ENCODE results near the gene FGF11.

The FGF11 gene

DNA sequence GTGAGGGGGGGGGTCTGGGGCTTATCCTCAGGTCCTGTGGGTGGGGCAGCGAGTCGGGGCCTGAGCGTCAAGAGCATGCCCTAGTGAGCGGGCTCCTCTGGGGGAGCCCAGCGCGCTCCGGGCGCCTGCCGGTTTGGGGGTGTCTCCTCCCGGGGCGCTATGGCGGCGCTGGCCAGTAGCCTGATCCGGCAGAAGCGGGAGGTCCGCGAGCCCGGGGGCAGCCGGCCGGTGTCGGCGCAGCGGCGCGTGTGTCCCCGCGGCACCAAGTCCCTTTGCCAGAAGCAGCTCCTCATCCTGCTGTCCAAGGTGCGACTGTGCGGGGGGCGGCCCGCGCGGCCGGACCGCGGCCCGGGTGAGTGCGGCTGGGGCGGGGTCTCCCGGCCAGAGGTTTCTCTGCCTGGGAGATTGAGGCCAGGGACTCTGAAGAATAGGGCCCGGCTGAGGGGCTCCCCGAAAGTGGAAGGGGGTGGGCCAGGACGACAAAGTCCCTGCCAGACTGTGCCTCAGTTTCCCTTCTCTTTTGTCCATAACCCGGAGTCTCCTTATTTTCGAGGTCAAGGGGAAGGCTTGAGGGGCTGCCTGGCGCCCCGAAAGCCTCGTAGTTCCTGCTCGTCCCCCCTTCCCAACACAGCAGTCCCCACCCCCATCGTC is at the start of gene FGF11:
Gene FGF11, plus strand, starts transcription at position 51 of the 651 bp plus-strand sequence. Its CDS starts 109 bp downstream, at position 160.
- DNase-seq (ENCODE audit: low spot score), result no peak

DNA sequence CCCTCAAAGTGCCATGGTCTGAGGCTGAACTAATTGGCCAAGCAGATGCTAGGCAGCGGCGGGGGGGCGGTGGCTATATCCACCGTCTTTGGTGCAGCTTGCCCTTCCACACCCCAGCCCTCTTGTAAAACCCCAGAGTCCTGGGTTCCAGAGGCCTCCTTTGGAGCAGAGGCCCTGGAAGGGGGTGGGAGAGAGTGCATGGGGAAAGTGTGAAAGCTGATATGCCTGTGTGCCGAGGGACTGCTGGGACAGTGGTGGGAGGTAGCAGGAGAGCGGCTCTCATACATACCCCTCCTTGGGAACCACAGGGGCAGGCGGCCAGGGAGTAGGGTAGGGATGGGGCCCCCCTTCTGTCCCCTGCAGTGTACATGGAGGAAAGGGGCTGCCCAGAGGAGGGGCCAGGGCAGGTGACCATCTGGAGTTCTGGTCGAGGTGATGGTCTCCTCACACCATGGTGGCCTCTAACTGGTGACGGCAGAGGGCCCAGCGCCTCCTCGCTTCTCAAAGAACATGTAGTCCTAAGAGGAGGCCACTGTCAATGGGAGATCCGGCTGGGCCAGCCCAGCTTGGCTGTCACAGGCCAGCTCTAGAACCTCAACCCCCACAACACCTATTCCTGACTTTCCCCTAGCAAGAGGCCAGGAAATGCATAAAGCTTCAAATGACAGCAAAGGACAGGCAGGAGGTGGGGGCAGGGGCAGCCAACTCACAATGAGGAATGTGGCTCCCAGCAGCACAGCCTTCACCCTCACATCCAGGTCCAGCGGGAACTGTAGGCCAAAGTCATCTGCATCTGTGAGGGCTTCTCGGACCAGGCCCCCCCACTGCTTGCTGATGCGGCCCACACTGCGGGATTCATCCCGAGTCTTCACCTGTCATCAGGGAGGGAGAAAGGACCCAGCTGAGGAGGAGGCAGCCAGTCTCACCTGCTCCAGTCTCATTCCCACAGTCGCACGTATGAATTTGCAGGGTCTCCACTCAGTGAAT is 49.1 kb upstream of the FGF11 start:
- DNase-seq (ENCODE audit: low spot score), result no peak

DNA sequence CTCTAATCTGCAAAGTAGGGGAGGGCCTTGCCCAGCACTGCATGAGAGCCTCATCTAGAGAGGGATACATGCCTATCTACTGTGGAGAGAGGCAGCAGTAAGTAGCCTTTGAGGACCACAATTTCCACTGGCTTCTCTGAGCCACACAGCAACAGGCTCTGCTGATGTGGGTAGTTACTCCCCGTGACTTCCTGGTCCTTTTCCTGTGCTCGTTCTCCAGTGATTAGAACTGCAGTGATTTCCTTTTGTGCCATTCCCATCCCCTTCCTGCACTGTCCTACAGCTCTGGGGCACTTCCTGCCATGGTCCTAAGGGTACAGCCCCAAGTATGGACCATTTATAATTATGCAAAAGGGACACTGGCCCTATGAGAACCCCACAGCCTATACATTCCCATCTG is 48.0 kb upstream of the FGF11 start:
- DNase-seq (ENCODE audit: low spot score), result no peak

DNA sequence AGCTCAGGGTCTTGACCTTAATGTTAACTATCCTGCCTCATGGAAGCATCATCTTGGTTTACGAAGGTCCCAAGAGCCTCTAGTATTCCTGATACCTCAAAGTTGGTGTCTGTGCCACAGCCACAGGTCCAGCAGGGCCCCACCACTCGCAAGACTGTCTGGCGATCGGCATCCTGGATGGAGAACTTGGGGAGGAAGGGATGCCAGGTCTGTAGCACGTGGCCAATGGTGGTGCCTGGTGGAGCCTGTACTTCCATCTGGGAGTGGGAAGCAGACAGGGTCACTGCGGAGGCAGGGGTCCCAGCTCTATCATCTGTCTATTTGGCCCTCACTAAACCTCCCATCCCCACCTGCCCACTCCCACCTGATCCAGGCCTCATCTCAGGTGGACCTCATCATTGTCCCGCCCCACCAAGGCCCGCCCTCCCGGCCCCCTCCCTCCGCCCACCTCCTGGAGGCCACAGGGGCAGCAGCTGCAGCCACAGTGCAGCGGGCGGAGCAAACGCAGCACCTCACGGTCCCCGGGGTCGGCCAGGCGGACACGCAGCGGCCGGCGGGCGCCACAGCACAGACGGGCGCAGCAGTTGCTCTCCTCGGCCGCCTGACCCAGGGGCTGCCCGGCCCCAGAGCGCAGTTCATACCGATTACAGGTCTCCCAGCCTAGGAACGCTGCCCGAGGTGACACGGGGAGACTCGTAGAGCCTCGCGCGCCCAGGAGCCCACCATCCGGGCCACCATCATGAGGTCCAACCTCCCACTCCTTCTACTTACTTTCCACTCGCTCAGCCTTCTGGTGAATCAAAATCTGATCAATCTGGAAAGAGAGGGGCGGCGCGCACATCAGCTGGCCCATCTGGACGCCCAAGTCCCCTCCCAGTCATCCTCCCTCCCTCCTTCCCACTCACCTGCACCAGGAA is 46.4 kb upstream of the FGF11 start:
- no peak for DNase-seq (ENCODE audit: low spot score)

DNA sequence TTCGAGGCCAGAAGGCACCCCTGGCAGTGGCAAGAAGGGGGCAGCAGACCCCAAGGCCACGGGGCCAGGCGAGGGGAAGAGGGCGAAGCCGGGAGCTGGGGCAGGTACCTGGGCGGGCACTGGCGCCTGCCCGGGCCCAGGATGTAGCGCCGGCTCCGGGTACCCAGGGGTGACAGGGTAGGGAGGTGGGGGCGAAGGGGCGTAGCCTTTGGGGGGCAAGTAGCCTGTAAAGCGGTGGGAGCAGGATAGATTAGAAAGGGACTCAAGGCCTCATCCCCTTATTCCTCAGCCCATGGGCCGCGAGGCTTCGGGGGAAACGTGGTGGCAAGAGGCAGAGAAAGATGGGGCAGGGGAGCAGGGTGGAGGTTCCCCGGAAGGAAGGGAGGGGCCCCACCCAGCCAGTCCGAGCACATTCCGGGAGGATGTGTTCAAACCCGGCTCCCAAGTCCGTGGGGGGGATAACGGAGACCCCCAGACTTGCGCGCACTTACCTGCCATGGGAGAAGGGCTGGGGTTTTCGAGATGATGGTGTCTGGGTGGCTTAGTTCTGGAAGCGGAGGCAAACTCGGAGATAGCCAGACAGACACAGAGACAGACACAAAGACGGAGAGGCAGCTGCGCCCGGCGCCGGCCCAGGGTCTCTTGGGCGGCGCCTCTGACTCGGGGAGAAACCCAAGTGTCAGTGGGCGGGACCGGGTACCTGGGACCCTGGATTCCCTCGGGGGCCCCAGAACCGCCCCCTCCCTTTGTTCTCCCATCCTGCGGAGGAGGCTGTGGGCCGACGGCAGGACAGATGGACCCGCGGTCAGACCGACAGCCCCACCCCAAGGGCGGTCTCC is 45.5 kb upstream of the FGF11 start:
- DNase-seq (ENCODE audit: low spot score), result peak; percentile 17

DNA sequence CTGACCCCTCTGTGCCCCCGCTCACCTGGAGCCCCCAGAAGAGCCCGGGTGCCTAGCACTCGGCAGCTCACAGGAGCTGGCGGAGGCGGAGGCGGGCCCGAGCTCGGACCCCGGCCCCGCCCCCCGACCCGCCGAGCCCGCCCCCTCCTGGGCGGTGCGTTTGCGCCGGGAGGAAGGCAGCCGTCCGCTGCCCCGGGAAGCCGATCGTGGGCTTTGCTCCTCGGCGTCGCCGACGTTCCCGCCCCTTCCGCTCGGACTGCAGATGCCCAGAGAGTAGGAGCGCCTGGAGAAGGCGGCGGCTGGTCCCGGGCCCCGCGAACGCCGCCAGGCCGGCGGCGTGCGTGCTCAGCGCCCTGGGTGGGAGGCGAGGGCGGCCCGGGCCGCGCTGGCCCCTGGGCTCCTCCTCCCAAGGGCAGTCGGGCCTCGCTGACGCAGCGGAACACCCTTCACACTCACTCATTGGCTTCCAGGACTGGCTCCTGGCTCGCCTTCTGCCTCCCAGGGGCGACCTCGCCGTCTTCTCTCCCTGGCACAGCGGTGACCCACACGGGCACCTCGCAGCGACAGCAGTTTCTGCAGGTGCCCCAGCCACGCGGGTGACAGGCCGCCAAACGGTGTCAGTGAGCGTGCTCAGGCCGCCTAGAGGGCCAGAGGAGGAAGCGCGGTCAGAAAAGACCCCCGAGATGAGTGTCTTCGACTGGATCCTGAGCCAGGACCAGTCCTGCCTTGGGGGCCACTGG is 44.7 kb upstream of the FGF11 start, which contains the start of gene PLSCR3:
Gene PLSCR3, minus strand, starts transcription at position 74 of the 740 bp plus-strand sequence. CDS start 415 bp downstream, outside the sequence.
- DNase-seq (ENCODE audit: low spot score), result peak; percentile 88

DNA sequence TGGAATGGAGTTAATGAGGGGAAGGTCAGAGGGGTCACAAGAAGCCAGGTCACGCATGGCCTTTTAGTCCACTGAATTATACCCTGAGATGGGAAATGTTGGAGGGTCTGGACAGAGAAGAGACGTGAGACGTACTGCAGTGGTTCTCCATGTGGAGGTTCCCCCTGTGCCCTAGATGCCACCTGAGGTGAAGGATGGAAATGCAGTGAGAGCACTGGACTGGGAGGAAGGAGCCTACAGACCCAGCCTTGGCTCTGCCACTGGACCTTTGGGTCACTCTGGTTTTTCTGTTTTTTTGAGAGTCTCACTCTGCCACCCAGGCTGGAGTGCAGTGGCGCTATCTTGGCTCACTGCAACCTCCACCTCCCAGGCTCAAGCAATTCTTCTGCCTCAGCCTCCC is 43.2 kb upstream of the FGF11 start:
- no peak for DNase-seq (ENCODE audit: low spot score)

DNA sequence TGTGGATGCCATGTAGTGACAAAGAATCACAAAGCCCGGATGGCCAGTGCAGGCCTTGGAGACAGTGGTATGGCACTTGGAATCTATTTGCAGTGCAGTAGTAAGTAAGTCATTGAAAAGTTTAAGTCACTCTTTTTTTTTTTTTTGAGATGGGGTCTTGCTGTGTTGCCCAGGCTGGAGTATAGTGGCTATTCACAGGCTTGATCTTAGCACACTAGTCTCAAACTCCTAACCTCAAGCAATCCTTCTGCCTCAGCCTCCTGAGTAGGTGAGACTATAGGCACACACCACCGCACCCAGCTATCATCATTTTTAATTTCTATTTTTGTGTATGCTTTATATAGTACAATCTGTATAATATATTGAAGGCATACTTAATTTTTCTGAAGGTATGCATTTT is 40.7 kb upstream of the FGF11 start:
- no peak for DNase-seq (ENCODE audit: low spot score)

DNA sequence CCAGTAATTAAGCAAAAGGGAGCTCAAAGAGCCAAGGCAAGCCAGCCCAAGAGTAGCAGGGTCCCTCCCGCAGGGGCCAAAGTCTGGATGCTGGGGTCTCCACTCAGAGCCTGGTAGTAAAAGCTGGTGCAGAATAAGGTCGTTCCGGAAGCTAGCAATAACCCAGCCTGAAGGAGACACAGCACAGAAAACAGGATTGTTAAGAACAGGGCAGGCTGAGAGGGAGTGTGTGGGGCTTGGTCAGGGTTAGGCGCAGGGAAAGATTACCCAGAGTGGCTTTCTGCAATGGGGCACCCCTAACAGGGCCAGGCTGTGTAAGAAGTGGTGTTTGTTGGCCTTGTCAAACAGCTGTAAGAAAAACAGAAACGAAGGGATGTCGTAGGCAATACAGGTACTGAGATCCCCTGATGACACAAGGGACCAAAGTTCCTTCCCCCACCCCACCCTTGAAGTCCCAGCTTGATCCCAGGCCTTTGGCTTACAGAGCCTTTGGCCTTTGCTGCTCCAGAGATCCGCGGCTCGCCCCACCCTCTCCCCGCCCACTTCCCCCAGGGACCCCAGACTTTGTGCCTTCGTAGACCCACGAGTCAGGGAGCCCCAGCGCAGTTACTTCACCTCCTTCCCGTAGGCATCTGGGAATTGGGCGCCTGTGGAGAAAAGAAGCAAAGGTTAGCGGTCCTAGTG is 36.1 kb upstream of the FGF11 start:
- DNase-seq (ENCODE audit: low spot score), result peak; percentile 26

DNA sequence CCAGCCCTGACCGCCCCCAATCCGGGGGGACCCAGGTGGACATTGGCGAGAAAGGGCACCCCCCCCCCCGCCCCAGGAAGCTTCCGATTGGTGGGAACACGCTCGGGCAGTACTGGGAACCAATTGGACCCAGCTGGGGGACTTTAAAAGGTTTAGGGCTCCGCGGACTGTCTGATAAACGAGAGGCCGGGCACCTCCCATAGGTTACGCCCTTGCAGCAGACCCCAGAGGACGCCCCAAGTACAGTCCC is 35.7 kb upstream of the FGF11 start:
- peak; percentile 58 for DNase-seq (ENCODE audit: low spot score)

DNA sequence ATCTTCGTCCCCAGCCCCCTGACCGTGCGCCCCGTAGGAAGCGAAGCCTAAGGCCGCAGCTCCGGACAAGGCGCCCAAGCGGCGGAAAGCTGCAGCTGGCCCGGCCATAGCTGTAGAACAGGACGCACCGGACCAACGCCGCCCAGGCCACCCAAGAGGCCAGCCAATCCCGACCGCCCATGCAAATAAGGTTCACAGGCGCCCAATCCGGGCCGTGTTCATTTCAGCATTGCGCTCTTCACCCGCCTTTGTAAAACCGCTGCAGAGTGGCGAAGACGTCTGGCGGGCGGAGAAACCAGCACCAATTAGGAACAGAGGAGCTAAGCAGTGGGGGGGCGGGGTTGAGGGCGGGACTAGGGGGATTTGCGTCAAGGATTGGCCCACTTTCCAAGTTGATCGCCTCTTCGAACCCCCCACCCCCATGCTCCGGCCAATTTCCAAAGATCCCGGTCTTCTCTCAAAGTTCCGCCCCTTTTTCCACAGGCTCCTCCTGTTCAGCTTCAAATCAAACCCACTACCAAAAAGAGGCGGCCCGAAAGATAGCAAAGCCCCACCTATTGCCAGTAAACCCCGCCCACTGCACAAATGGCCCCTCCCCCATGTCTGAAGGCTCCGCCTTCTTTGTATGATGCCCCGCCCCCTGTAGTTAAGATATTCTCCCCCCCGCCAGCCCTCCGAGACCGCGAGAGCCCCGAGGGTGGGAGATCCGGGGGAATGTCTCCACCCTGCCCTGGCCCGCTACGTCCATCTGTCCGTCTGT is 35.2 kb upstream of the FGF11 start, which contains the start of gene TMEM256:
Gene TMEM256, minus strand, starts transcription at position 121 of the 760 bp plus-strand sequence. Its CDS starts 13 bp downstream, at position 108.
- peak; percentile 99 for DNase-seq (ENCODE audit: low spot score)

DNA sequence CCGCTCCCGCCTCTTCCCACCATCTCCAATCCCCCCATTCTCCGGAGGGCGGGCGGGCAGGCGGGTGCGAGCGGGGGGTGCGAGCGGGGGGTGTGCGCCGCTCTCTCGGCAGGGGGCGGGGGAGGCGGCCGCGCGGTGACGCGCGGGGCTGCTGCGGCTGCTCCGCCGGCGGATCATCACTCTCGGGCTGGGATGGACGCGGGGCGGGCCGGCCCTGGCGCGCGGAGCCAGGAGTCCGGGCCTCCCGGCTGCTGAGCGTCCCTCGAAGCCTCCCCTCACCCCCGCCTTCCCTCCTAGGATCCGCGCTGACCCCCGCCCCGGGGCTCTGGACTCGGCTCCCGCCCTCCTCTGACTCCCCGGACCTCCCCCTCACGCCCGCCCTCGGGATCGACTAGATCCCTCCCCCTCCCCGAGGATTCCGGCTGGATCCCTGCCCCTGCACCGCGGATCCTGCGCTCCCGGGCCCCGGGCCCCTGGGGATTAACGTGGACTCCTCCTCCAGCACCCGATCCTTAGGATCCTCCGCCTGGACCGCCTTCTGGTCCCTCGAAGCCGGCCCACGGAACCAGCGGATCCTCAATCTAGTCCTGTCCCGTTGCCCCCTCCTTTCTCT is 34.5 kb upstream of the FGF11 start:
- no peak for DNase-seq (ENCODE audit: low spot score)

DNA sequence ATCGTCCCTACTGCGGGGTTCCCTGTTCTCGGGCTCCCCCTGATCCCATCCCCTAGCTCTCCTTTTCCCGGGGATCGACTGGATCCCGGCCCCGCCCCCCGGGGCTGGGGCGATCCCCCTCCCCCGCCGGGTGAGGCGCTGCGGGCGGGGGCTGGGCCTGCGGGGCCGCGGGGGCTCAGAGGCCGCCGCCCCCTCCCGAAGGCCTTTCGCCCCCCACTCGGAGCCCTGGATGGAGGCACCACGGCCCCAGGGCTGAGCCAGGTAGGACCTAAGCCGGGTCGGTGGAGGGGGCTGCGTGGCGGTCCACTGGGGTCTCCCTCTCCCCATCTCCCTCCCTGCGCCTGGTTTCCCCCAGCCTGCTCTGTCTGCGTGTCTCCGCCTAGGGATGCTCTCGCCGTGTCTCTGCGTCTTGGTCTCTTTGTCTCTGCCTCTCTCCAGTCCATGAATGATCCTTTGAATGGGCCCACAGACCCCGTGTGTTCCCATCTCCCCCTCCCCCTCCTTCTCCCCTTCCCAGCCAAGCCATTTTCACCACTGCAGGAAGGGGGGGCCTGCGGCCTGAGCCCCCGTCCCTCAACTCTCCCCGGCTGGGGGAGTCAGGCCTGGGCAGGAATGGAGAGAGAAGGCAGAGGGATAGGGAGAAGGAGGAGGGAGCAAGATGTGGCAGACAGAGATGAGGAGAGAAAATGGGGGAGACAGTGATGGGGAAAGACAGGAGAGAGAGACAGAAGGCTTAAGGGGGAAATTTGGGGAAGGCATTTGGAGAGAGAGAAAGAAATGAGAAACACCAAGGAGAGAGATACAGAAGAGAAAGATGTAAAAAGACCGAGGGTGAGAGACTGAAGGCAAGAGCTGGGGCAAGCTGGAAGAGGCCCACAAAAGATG is 33.7 kb upstream of the FGF11 start:
- DNase-seq (ENCODE audit: low spot score), result no peak

DNA sequence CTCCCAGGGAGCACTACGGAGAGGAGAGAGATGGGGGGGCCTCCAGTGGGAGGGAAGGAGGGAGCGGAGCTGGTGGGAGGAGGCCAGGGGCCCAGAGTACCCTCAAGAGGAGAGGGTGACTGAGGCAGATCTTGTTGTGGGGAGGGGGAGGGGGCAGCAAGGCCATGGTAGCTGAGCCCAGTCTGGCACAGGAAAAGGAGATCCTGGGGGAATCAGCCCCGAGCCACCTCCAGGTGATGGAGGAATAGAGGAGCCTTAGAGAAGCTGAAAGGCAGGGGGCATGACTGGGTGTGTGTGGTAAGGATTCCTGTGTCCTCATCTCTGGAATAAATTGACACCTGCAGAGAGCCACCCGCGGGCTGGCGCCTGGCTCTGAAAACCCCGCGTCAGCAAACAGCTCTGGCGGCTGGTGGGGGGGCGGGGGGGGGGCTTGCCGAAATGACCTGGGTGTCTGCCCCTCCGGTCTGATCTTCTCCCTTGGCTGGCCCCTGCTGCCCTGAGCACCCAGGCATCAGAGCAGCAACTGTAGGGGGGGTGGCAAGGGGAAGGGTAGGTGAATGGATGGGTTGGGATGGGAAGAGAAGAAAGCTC is 33.0 kb upstream of the FGF11 start:
- no peak for DNase-seq (ENCODE audit: low spot score)

DNA sequence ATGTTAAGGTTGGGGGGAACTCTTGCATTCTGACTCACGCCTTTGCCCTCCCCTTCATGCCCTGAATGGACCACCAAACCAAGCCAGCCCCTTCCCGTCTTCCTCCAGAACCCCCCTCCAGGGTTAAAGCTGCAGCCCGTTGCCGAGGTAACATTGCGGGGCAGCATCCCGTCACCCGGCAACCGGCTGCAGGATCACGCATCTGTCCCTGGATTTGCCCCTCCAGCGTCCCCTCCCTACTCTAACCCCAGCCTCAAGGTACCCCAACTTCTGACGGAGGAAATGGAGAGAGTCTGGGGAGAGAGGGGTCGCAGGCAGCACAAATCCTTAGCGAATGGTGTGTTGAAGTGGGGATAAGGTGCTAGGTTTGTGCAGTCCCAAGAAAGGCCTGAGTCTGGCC is 32.2 kb upstream of the FGF11 start:
- no peak for DNase-seq (ENCODE audit: low spot score)

DNA sequence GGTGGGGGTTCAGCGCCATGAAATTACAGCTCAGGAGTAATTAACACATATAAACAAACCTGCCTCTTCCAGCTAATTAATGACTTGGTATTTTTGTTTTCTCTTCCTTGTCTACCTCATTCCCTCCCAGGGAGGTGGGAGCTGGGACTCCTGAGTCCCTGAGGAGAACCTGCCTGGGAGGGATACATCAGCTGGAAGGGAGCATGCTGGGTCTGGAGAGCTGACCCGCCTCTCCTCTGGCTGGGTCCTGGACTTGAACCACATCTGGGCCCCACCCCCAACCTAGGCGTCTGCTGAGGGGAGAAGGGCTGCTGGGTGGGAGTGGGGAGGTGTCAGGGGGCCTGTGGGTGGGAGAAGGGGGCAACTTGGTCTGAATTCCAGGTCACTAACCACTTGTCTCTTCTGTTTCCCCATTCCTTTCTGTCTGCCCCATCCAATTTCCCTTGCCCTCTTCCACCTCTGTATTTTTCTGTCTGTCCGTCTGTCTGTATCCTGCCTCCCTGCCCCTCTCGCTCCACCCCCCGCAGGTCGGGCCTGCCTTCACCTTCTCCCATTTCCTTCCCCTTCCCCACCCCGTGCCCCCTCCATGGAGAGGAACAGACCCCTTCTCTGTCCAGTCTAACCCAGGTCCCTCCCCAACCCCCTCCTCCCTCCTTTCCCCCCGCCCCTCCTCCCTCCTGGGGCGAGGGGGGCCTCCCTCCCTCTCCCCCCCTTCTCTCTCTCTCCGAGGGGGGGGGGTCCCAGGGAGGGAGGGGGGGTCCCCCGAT is 31.6 kb upstream of the FGF11 start, which contains the start of gene NLGN2:
Gene NLGN2, plus strand, starts transcription at position 361 of the 767 bp plus-strand sequence. CDS start 411 bp downstream, outside the sequence.
- no peak for DNase-seq (ENCODE audit: low spot score)
